Activated CD8-positive, alpha-beta memory T cell treated with anti-CD3 and anti-CD28 coated beads, Interleukin-2, amount 50 U/mL, for 48 hours (primary cell): ENCODE measurements around the gene SYPL1.

ENCODE experiments used
- DNase-seq: peaks from one replicate; pipeline ENCODE4 v3.0.0-alpha.2; 2020

The SYPL1 gene

DNA sequence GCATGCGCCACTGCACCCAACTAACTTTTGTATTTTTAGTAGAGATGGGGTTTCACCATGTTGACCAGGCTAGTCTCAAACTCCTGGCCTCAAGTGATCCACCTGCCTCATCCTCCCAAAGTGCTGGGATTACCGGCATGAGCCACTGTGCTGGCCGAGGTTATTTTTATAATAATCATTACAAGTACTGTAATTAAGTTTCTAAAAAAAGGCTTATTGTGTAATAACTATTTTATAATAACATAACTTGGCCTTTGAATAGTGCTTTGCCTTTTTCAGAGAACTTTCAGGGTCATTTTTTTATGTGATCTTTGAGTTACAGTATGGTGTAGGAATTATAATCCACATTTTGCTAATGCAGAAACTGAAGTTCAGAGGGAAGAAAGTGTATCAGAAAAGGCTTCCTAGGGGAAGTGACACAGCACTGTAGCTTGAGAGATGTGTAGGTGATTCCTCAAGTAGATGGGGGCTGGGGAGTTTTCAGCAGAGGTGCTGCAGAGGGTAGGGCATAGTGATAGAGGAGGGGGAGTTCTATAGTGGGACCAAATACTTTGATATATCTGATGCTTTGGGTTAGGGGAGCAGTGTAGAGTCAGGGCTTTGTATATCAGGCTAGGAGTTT lies 9.2 kb upstream of the SYPL1 start:
- no peak for DNase-seq

DNA sequence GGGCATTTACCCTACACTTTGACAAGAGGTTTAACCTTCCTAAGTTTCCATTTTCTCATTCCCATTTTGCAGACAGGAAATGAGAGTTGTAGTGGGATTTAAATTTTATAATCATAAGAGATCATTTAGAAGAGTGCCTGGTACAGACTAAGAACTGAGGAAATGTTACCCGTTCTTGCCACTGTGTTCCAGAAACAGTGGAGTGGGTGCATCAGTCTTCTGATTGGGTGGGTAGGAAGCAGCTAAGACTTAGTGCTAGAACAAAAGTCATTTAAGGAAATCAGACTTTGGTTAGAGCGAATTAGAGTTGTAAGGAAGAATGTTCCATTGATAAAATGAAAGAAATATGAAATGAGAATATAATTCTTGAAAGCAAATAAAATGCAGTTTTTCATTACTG lies 8.4 kb upstream of the SYPL1 start:
- no peak for DNase-seq

DNA sequence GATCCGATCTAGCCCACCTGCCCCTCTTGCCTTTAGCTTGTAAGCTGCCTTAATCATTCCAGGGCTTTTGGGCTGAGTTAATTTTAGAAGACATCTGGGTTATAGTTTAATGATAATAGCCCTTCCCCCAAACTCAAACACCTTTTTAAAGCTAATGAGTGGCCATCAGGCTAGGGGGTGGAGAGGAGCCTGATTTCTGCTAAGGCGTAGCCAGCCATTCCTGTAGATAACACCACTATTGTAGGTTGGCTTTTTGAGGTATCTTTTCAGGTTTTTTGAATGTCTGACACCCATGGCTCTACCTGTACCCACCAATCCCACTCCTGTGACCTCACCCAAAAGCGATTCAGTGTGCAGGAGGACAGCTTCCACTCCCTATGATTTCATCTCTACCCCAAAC lies 7.6 kb upstream of the SYPL1 start:
- no peak for DNase-seq

DNA sequence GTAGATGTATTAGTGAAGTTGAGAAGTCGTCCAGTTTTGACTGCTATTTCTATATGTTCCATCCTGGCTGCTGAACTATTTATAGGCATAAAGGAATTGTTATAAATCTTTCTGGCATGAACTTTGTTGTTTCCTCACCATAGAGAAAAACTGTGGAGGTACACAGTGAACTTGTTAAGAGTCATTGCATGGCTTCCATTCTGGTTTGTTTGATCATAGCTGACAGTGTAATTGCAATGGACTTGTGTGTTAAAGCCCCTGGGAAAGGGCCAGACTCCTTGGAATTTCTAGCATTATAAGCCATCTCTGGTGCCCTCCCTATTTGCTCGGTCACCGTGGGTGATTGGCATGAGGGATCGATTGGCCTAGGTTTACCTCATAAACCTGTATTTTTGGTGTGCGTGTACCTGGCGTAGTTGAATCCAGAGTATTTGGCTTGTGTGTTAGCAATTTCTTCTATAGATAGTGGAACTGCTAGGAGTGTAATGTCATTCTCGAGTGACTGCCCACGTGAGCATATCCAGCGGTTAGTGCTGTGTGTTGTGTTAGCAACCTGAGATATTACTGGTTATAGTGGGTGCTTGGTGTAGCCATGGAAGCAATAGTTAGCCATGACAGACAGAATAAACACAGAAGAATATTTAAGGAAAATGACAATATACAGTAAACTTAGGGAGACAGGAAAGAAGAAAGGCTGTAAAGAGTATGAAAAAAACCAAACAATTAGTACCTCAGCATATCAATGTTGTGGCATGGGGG lies 5.9 kb upstream of the SYPL1 start:
- no peak for DNase-seq

DNA sequence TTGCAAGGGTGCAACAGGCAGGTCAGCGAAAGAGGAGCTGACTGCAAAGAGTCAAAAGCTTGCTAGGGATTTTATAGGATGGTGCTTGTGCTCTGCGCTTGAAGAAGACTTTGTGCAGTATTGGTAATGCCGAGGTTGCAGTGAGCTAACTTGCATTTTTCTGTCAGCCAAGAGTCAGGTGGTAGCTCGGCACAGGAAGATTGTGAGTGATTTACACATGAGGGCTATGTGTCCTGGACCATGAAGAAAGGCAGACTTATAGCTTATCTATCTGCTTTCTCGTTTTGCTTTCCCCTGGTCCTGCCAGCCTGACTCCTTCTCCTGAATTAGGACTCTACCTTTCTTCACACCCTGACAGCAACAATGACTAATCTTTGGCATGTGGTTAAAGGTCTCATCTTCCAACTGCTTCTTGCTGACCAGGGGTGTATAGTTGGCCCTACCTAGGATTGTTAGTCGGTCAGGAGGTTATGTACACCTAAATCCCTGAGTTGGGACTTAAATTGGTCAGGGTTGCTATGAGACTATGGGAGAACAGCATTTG lies 4.1 kb upstream of the SYPL1 start:
- DNase-seq = no peak

DNA sequence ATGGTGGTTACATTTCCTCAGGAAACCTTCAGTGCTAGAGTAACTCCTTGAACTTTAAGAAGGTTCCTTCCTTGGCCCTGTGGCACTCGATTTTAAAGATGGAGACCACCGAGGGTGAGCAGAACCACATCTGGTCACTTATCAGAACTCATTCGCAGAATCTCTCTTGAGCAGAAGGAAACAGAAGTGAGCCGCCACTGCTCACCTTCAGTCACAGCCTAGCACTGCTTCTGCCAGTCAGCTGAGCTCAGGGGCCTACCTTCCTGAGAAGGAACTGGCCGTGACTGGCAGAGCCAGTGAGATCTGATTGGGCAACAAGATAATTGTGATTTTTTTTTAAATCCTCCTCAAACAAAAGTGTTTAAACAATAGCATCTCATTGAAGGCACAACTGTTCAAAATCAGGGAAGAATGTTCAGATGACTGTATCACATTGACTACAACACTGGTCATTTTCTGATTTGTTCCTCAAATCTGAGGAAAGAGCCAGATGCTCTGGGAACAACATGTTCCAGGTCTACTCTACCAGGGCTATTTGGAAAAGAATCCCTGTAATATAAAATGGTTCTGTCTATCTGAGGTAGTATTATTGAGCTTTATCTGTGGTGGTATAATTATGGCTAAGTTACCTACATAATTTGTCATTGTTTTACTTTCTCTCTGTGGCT lies 2.7 kb upstream of the SYPL1 start:
- peak; percentile 58 for DNase-seq

DNA sequence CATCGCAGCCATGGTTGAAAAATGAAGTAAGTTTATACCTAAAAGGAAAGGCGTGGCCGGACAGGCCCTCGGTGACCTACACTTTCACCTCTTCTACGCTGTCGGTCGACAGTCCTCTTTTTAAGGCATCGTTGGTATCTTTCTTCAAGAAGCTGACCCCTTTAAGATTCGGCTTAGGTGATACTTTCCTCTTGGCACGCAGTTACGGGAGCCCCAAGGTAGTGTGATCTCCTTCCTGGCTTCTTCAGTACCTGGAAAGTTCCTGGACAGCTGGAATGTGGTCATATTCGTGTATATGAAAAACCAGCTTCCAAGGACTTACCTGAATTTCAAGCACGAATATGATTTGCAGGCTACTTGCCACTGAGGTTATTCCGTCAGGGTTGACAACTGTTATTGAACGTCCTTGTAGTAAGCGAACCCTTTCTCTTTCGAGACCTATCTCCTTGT lies 885 bp upstream of the SYPL1 start:
- no peak for DNase-seq

DNA sequence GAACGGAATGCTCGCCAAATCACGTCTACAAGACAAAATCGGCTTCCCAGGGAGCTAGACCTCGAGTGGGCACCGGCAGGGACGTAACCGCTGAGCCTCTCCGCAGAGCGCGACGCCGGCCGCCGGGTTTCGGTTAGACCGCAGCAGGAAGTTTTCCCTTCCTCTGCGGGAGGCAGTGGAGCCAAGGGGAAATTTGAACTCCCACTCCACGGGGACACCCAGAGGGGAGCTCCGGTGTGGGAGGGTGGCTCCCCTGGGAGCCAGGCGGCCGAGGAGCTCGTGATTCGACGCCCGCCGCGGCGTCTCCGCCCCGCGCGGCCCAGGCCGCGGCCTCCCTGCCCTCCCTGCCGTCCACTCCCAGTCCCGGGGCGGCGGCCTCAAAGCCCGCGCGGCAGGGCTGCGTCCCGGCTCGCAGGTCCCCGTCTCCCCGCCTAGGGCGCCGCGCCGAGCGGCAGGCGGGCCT lies 426 bp downstream of the SYPL1 start:
- DNase-seq = peak; percentile 75

DNA sequence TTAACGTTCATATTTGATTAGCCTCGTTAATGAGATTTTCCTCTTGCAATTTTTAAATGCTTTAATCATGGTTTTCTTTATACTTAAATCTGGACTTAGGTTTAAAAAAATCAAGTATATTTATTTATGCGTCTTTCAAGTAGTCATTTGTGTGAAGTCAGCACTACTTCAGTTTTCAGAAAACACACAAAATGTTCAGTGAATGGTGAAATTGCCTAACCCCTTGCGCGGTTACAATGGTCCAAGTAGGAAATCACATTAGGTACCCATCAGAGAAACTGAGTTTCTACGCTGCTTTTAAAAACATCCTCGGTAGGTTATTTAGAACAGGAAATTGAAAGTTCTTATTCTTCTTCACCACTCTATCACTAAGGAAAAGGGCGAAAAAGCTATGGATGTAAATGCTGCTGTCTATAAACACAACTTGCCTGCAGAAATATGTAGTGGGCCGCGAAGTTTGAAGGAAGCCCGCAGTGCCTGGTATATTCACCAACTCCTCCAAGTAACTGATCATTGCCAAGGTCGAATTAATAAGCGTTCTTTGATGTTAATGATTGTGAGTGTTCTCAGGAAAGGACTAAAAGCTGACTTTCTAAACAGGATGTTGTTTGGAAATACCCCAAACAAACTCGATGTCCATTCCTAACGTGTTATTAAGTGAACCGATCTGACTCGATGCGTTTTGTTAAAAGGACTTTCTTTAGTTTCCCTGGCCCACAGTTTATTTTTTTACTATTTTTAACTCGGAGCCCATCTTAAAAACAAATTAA lies 1.0 kb downstream of the SYPL1 start:
- DNase-seq = no peak

DNA sequence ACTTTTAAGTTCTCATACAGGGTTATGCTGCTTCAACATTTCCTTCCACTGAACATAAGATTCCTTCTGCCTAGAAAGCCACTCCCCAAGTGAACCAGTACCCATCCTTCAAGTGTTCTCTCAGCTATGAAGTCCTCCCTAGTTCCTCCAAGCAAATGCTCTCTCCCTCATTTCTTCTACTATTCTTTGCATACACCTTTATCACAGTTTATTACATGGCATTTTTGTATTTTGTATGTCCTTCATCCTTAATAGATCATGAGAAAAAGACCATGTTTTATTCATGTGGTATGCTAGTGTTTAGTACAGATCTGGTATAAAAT lies 1.9 kb downstream of the SYPL1 start:
- DNase-seq = no peak

DNA sequence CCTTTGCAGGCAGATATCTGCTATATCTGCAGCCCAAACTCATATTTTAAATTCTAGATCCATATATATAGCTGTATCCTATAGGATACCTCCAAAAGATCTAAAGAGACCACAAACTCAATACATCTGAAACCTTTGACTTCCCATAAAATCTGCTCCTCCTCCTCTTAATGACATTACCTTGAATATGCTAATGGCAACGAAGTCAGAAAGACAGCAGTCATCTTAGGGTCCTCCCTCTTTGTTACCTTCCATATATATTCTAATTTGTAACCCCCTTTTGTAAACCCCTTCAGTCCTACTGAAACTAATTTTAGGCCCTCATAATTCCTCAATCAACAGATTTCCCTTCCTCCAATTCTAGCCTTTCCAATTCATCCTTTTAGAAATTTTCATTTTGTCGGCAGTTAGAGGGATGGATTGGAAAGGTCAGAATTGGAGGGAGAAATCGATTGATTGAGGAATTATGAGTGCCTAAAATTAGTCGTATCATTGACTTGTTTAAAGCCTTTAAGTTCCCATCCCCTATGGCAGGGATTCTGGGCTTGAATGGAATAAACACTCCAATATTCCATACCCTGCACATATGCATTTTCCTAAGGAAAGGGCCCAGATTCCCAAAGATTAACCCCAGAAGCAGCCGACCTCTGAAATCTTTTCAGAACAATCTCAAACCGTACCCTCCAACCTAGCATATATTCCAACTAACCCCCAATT lies 2.4 kb downstream of the SYPL1 start:
- DNase-seq = no peak

DNA sequence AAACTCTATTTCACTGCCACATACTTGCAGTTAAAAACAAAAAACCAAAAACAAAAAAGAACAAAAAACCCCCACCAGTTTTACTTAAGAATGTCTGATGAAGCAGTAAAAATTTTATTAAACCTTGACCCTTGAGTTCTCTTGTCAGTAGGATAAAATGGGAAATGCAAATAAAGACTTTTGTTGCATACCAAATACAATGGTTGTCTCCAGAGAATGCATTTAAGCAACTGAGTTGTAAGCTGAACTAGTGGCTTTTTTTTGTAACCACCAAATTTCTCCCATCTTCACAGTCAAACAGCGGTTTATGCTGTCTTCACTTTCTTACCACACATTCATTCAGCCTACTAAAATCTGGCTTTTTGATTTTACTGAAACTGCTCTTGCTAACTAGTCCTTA lies 3.1 kb downstream of the SYPL1 start:
- DNase-seq = no peak

DNA sequence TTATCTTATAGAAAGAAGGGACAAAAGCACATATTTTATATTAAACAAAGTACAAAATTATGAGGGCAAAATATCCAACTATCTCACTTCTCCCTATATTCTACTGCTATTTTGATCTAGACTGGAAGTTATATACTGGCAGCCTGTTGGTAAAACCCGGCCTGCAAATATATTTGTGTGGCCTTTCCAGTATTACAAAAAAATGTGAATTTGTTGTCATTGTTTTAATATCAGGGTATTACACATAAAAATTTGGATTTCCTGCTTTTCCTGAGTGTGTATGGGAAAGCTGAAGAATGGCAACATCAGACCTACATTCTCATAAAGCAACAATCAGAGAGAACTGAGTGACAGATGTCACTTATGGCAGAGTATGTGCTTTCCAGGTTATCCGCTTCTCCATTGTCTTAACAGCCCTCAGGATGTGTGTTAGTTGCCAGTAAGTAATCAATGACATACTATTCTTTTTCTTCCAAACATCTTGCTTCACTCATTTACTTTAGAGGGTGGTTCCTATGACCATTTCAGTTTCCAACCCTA lies 7.3 kb downstream of the SYPL1 start:
- no peak for DNase-seq

DNA sequence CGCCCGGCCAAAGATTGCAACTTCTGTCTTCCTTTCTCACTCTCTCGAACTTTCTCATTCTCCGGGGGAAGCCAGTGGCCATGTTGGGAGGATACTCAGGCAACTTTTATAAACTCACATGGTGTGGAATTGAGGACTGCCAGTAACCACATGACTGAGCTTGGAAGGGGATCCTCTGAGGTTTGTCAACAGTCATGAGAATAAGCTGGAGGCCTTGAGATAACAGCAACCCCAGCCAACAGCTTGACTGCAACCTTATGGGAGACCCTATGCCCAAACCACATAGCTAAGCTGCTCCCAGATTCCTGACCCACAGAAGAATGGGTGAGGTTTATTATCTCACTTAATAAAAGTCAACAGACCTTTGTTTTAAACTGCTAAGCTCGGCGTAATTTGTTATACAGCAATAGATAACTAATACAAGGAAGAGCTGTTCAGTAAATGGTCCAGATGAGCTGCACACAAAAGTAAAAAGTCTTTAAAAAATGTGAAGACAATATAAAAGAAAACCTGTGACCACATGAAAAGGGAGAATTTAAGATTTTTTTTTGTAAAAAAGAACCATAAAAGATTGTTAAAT lies 9.6 kb downstream of the SYPL1 start:
- DNase-seq = no peak

DNA sequence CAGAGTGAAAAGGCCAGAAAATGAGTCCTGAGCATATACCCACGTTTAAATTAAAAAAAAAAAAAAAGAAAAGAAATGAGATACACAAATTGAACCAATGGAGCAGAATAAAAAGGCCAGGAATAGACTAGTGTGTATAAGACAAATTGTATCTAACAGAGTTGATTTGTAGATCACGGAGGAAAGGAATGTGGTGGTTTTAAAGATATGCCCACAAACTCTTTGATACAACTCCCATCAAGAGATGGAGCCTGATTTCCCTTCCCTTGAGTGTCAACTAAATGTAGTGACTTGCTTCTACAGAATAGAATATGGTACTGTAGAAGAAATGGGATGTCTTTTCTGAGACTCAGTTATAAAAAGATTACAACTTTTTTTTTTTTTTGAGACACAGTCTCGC lies 10.4 kb downstream of the SYPL1 start:
- DNase-seq = no peak

DNA sequence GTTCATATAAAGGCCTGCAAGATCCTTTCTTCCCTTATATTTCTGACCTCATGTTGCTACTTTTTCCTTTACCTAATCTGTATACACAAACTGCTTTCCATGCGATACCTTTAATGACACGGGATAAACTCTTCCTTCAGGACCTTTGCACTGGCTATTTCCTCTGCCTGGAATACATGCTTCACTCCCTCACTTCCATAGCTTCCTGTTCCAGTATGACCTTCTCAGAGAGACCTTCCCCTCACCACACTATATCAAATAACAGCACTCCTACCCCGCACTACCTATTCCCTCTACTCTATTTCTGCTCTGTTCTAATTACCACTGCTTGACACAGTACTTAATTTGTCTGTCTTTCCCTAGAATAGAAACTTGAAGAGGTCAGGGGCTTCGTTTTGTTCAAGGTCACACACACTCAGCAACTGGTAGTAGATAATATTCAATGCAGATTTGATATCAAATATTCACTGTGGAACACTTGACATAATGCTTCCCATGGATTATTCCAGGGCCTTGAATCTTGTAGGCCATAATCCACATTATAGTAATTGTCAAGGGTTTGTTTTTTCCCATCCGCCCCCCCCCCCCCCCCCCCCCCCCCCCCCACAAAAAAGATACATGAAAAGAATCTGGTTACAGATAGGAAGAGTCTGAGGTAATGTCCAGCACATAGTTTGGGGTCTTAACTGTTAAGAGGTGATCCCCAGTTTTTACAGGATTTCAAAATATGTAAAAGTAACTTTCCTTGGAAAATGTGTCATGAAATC lies 11.1 kb downstream of the SYPL1 start:
- DNase-seq = no peak

DNA sequence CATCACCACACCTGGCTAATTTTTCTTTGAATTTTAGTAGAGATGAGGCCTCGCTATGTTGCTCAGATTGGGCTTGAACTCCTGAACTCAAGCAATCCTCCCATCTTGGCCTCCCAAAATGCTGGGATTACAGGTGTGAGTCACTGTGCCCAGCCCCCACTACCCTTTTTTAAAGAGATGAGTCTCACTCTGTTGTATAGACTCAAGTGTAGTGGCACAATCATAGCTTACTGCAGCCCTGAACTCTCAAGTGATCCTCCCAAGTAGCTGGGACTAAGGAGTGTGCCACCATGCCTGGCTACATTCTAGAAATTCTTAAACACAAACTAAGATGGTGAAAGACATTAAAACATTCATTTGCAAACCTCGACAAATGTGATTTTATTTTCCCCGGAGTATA lies 12.6 kb downstream of the SYPL1 start:
- DNase-seq = no peak

DNA sequence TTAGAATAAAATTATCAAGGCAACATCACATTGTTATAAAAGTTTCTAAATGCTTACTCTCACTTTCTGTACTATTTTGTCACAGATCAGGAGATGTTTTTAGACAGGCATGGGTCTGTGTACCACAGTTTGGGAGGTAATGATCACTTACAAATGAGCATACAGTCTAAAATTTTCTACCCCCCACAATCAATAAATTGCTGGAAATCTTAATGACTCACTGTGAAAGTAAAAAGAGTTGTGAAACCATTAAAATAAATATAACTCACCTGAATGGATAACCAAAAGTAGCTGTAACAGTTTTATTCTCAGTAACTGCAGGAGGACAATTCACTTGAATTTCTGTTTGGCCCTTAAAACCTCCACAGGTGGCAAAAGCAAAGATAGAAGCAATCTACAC lies 13.2 kb downstream of the SYPL1 start:
- DNase-seq = no peak

DNA sequence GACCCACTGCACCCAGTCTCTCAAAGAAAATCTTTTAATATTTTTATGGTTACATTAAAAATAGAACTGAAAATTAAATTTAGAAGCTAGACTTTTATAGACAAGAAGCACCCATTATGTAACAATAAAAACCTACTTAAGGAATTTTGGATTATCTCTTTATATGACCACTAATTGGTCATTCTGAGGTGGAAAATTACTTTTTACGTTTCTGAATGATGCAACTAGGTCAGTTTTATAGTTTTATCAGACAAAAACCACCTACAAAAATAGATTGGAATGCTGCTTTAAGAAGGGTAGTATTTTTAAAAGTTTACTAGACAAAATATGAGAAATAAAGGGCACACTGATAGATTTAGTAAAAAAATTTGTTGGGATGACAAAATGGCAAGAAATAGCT lies 16.5 kb downstream of the SYPL1 start:
- no peak for DNase-seq

DNA sequence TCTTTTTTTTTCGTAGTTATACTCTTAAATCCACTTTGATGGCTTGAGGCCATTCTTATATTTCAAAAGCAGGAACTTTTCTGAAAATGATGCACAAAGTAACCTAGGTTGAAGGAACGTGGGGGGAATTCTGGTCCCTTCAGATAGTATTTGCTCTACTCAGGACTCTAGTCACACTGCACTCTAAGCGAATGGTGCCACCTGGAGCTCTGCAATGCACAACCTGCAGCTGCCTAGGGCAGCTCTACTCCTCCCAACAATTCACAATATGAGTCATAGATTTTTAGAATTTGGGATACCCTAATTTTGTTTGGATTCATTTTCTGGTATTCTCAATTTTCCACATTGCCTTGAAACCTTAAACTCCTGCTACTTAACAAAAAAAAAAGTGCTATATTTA lies 17.3 kb downstream of the SYPL1 start:
- DNase-seq = no peak

DNA sequence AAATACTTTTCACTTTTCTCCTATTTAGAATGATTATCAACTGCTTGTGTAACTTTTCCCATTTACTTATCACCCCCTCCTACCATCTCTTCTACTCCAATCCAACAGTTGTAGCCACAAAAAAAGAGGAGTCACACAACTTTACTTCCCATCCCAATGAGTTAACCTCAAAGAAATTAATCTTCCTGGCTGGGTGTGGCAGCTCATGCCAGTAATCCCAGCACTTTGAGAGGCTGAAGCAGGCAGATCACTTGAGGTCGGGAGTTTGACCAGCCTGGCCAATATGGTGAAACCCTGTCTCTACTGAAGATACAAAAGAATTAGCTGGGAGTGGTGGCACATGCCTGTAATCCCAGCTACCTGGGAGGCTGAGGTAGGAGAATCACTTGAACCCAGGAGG lies 19.9 kb downstream of the SYPL1 start:
- no peak for DNase-seq
